Upper lobe of right lung (tissue), 1 donor: ENCODE measurements around the gene OR10C1. TPM values are rescaled to one million over a fixed set of nuclear protein-coding genes. Genes with fewer than 3 reads are reported as not detected.

ENCODE experiments used
- ATAC-seq: fragments of 200-7000 bp; cut with Tn5 transposase; one replicate; pipeline ENCODE4 v1.9.1; 2020; ENCODE audit warnings: mild to moderate bottlenecking, moderate library complexity
- DNase-seq: peaks from one replicate; pipeline ENCODE4 v3.0.0-alpha.2; 2020
- H3K27ac ChIP-seq: fragments of 200-600 bp; one replicate; pipeline ENCODE4 v1.8.0; 2022
- H3K27me3 ChIP-seq: fragments of 200-600 bp; one replicate; pipeline ENCODE4 v1.8.0; 2022; ENCODE audit warnings: mild to moderate bottlenecking
- H3K36me3 ChIP-seq: fragments of 200-600 bp; one replicate; pipeline ENCODE4 v1.8.0; 2022
- H3K4me1 ChIP-seq: fragments of 200-600 bp; one replicate; pipeline ENCODE4 v1.8.0; 2022
- H3K4me3 ChIP-seq: fragments of 200-600 bp; one replicate; pipeline ENCODE4 v1.8.0; 2022; ENCODE audit warnings: mild to moderate bottlenecking
- H3K9me3 ChIP-seq: fragments of 200-600 bp; one replicate; pipeline ENCODE4 v1.8.0; 2022
- intact Hi-C: fragments of 100-400 bp; cut with DNase I; formaldehyde crosslinking; loops from one replicate; pipeline ENCODE4 v1.11.0; 2022
- total RNA-seq: library from RNA; stranded (reverse); fragmentation: NEBNext Ultra II Directional; extraction: Animal tissue kit (Norgen Biotek cat#: 25700); gene quantifications from one replicate; pipeline ENCODE4 v1.2.1, GENCODE V29; 2021
- TF ChIP-seq, protein P1 (sequence below): fragments of 200-600 bp; IDR thresholded peaks from one replicate; pipeline ENCODE4 v1.8.0; 2022; ENCODE audit warnings: antibody characterized with exemption
- donor health status: DM: no; HTN: yes; CAD: no; lungs with severe emphysema.

OR10C1 gene
- total RNA-seq, 1 donor from 2014 or later: not detected

DNA sequence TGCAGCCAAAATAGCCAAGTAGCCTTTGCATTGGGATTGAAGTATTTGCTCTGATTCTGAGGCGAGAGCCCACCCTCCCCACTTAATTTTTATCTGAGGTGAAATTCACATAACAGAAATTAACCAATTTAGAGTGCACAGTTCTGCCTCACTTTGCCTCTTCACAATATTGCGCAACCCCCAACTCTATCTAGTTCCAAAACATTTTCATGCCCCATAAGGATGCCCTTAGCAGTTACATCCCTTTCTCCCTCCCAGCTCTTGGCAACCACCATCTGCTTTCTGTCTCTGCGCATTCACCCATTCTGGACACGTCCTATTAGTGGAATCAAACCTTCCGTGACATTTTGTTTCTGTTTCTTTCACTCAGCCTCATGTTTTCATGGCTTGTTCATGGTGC, 39.6 kb downstream of the OR10C1 start:
- Histone ChIP-seq H3K9me3 (no peaks in the 10 kb centered on the region), H3K36me3 (no peaks in the 10 kb centered on the region), H3K27ac (no peak overlapping the region), H3K4me3 (no peak overlapping the region), H3K27me3 (no peaks in the 10 kb centered on the region), H3K4me1 (no peaks in the 10 kb centered on the region)
- intact Hi-C loops: no loop called here
- TF ChIP-seq, protein P1, sequence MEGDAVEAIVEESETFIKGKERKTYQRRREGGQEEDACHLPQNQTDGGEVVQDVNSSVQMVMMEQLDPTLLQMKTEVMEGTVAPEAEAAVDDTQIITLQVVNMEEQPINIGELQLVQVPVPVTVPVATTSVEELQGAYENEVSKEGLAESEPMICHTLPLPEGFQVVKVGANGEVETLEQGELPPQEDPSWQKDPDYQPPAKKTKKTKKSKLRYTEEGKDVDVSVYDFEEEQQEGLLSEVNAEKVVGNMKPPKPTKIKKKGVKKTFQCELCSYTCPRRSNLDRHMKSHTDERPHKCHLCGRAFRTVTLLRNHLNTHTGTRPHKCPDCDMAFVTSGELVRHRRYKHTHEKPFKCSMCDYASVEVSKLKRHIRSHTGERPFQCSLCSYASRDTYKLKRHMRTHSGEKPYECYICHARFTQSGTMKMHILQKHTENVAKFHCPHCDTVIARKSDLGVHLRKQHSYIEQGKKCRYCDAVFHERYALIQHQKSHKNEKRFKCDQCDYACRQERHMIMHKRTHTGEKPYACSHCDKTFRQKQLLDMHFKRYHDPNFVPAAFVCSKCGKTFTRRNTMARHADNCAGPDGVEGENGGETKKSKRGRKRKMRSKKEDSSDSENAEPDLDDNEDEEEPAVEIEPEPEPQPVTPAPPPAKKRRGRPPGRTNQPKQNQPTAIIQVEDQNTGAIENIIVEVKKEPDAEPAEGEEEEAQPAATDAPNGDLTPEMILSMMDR: no peak
- DNase-seq (no peak), ATAC-seq (no peak)

DNA sequence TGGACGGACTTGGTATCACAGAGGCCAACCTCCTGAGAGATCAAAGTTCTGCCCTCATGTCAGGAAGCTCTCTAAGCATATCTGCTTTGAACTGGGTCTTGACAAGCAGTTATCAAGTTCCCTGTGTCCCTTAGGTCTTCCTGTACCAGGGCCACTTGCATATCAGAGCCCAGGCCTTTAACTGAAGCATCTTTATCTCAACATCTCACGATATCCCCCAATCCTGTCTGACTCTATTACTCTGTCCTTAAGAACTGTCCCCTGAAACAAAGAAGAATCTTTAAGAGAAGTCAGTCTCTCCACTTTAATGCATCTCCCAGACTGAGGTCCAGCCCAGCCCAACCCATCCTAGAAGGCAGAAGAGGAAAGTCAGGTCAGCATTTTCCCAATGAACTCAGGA, 40.5 kb downstream of the OR10C1 start:
- H3K9me3 ChIP-seq: no peaks in the 10 kb centered on the region
- ATAC-seq (no peak), DNase-seq (no peak)
- TF ChIP-seq, protein P1: no peak
- intact Hi-C loops: no loop called here
- no peak overlapping the region for H3K27ac ChIP-seq
- no peaks in the 10 kb centered on the region for H3K4me1 ChIP-seq
- H3K36me3 ChIP-seq: no peaks in the 10 kb centered on the region
- H3K4me3 ChIP-seq: no peak overlapping the region
- no peaks in the 10 kb centered on the region for H3K27me3 ChIP-seq

DNA sequence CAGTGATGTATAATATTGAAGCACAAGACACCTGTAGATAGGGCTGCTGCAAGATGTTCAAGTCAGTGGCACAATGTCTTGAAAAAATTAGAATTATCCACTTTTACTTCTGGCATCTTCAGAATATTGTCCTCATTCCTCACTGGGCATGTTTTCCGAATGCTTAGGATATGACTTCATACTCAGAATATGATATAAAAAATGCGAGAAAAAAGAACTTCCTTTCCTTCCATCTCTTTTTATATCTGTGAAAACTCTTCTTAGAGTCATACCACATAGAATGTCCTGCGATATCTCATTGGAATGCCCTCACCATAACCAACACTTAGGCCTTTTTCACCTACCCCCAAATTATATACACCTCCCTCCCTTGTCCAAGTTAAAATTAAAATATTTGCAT, 44.1 kb downstream of the OR10C1 start:
- intact Hi-C loops: no loop called here
- TF ChIP-seq, protein P1: no peak
- no peak overlapping the region for H3K27ac ChIP-seq
- no peaks in the 10 kb centered on the region for H3K27me3 ChIP-seq
- H3K9me3 ChIP-seq: no peaks in the 10 kb centered on the region
- no peak overlapping the region for H3K4me3 ChIP-seq
- no peaks in the 10 kb centered on the region for H3K4me1 ChIP-seq
- no peaks in the 10 kb centered on the region for H3K36me3 ChIP-seq
- DNase-seq: no peak
- no peak for ATAC-seq

- intact Hi-C loops: no loop called here
- ATAC-seq (no peak), DNase-seq (no peak)
- H3K4me3 ChIP-seq: no peak overlapping the region
- H3K4me1 ChIP-seq: no peaks in the 10 kb centered on the region
- no peaks in the 10 kb centered on the region for H3K9me3 ChIP-seq
- TF ChIP-seq, protein P1: no peak
- H3K27me3 ChIP-seq: no peaks in the 10 kb centered on the region
- no peaks in the 10 kb centered on the region for H3K36me3 ChIP-seq
- no peak overlapping the region for H3K27ac ChIP-seq
Observed at GRCh38 chr6:29483735-29484134, 44.6 kb downstream of the OR10C1 start.

GRCh38 chr6:29486577-29486976, 47.5 kb downstream of the OR10C1 start:
- DNase-seq: no peak
- no peaks in the 10 kb centered on the region for H3K36me3 ChIP-seq
- intact Hi-C loops: no loop called here
- no peaks in the 10 kb centered on the region for H3K9me3 ChIP-seq
- TF ChIP-seq, protein P1: no peak
- no peak overlapping the region for H3K4me3 ChIP-seq
- ATAC-seq: no peak
- H3K27ac ChIP-seq: no peak overlapping the region
- H3K4me1 ChIP-seq: no peaks in the 10 kb centered on the region
- no peaks in the 10 kb centered on the region for H3K27me3 ChIP-seq

DNA sequence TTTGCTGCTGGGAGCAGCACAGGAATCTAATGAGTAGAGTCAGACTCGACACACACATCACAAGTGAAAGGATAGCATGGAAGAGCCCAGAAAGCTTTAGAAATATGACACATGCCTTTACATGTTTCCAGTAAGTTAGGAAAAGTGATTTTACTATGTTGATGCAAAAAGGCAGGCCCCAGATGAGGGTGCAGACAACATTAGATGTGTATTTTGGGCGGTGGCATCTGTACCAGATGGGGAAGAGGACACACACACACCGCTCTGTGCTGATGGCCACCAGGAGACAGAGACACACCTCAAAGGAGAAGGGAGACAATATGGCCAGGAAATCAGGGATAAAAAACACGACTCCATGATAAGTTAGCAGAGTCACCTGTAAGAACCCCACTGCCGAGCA, 48.0 kb downstream of the OR10C1 start:
- ATAC-seq (no peak), DNase-seq (no peak)
- Histone ChIP-seq H3K36me3 (no peaks in the 10 kb centered on the region), H3K27me3 (no peaks in the 10 kb centered on the region), H3K4me1 (no peaks in the 10 kb centered on the region), H3K27ac (no peak overlapping the region), H3K4me3 (no peak overlapping the region), H3K9me3 (no peaks in the 10 kb centered on the region)
- intact Hi-C loops: no loop called here
- TF ChIP-seq, protein P1: no peak
